ENCODE measurements around the gene BICD2. TPM values are rescaled to one million over a fixed set of nuclear protein-coding genes. Genes with fewer than 3 reads are reported as not detected.

Gene BICD2
- total and polyA plus RNA-seq, 2 of the 8 experiments (the other 6 are each of a cell fraction or from before 2014, with no cell fraction given): 6.6 to 22.8 TPM

- Histone ChIP-seq H3K36me3 (ENCODE audit: control insufficient read depth in 2 of 4, insufficient read depth in 4 of 4, low read length in 3 of 4) (peaks cover 0 to 2% (median 0%) of the 10 kb centered on the region in 4 experiments; a peak in 1 of 8 replicates), H2BK120ac (replicated peaks; ENCODE audit: low read depth, low read length) (no peak overlapping the region), H2BK5ac (ENCODE audit: low read depth, low read length) (no peak overlapping the region), H2BK12ac (ENCODE audit: low read depth, low read length) (no peak overlapping the region), H3K18ac (ENCODE audit: extremely low read depth, low read length) (no peak overlapping the region), H2AK5ac (ENCODE audit: low read depth, low read length) (no peak overlapping the region), H3K56ac (replicated peaks; ENCODE audit: insufficient read length, low read depth, low read length) (no peak overlapping the region), H4K20me1 (replicated peaks in 1 of 2; ENCODE audit: control insufficient read depth in 1 of 2, insufficient read depth in 2 of 2, low read length in 2 of 2) (peaks cover 5 to 16% of the 10 kb centered on the region in 2 experiments), H3K4ac (replicated peaks; ENCODE audit: insufficient read length, low read depth, low read length) (no peak overlapping the region), H2AFZ (ENCODE audit: low read length) (no peak overlapping the region), H3K23ac (ENCODE audit: insufficient read length) (no peak overlapping the region), H4K8ac (ENCODE audit: extremely low read depth, insufficient read depth, low read length) (no peak overlapping the region), H2BK15ac (ENCODE audit: low read length) (no peak overlapping the region), H3K23me2 (ENCODE audit: low read depth, low read length) (no peaks in the 10 kb centered on the region), H3K9me3 (ENCODE audit: insufficient read depth in 2 of 2, low read depth in 1 of 2, low read length in 1 of 2) (no peaks in the 10 kb centered on the region), H3K79me1 (ENCODE audit: low read depth, low read length) (peaks cover 10% of the 10 kb centered on the region), H3K4me2 (ENCODE audit: insufficient read depth in 1 of 2, low read depth in 2 of 2, low read length in 2 of 2) (no peak overlapping the region), H3K27me3 (replicated peaks in 1 of 4; ENCODE audit: control insufficient read depth in 3 of 4, extremely low read depth in 1 of 4, insufficient read depth in 3 of 4, low read length in 3 of 4) (no peaks in the 10 kb centered on the region), H3K4me1 (replicated peaks in 1 of 4; ENCODE audit: control insufficient read depth in 3 of 4, insufficient read depth in 4 of 4, low read length in 3 of 4) (peaks cover 1 to 14% (median 12%) of the 10 kb centered on the region in 4 experiments), H3K79me2 (ENCODE audit: control insufficient read depth in 1 of 2, insufficient read depth in 2 of 2, low read length in 2 of 2) (peaks cover 4 to 80% of the 10 kb centered on the region in 2 experiments; a peak in 3 of 4 replicates), H4K5ac (ENCODE audit: insufficient read length, low read depth, low read length) (no peak overlapping the region), H3K14ac (ENCODE audit: insufficient read length) (no peak overlapping the region), H3K9ac (replicated peaks in 1 of 4; ENCODE audit: extremely low read depth in 1 of 4, low read depth in 3 of 4, low read length in 3 of 4) (no peak overlapping the region), H4K91ac (replicated peaks; ENCODE audit: insufficient read length, low read length) (no peak overlapping the region), H3K4me3 (ENCODE audit: extremely low read depth in 1 of 4, insufficient read depth in 2 of 4, low read depth in 3 of 4, low read length in 4 of 4) (no peak overlapping the region), H3K27ac (ENCODE audit: low read depth, low read length) (no peak overlapping the region), H2BK20ac (ENCODE audit: low read length) (no peak overlapping the region)
- POLR2A ChIA-PET (ENCODE audit: partially characterized antibody): no interaction called here
- FAIRE-seq: no peak
- DNase-seq (ENCODE audit: low read depth in 1 of 2, low spot score in 2 of 2): no peak
- CTCF ChIA-PET (ENCODE audit: partially characterized antibody): no interaction called here
- no peak for TF ChIP-seq SIN3A (conservative IDR thresholded peaks at IDR 0.05 in 1 of 2, IDR thresholded peaks at IDR 0.05 in 1 of 2; ENCODE audit: low read depth in 1 of 2, low read length in 2 of 2)
- no peak for TF ChIP-seq RAD21 (IDR thresholded peaks at IDR 0.05 in 1 of 2, conservative IDR thresholded peaks at IDR 0.05 in 1 of 2; ENCODE audit: low read depth in 2 of 2, low read length in 2 of 2)
- no peak for TF ChIP-seq EP300 (IDR thresholded peaks at IDR 0.05; ENCODE audit: borderline replicate concordance in 1 of 2, low read depth in 2 of 2, low read length in 2 of 2)
- WGBS, 2 experiments (ENCODE audit: extremely low coverage in 1 of 2, insufficient coverage in 1 of 2, insufficient read length in 1 of 2, insufficient replicate concordance in 2 of 2, low coverage in 1 of 2, low lambda C conversion rate in 2 of 2, missing lambda C conversion rate in 1 of 2): 79% methylated on average over 4 of the region's 4 CpGs; no CpG with 5 or more reads in 1 of the 2 experiments
These were observed 11.7 kb downstream of the BICD2 start for GRCh38 chr9:92752812-92753404.

All from H1 (cell line).